Activated T-cell treated with anti-CD3 and anti-CD28 coated beads, Interleukin-2, amount 50 U/mL, for 4 hours (primary cell): ENCODE measurements around the gene HLA-DPB1. TPM values are rescaled to one million over a fixed set of nuclear protein-coding genes. Genes with fewer than 3 reads are reported as not detected.

Source experiments
- ATAC-seq, 2 donors: fragments of 200-7000 bp; cut with Tn5 transposase; one replicate each; pipeline ENCODE4 v1.10.0; 2021
- DNase-seq: peaks from one replicate; pipeline ENCODE4 v3.0.0-alpha.2; 2020
- H3K27me3 Mint-ChIP-seq: one replicate; pipeline ENCODE4 v1.8.0; 2021; ENCODE audit warnings: low read depth, mixed read lengths
- H3K36me3 Mint-ChIP-seq: one replicate; pipeline ENCODE4 v1.8.0; 2022; ENCODE audit warnings: mixed read lengths; ENCODE audit not compliant: insufficient read depth
- H3K4me1 Mint-ChIP-seq: one replicate; pipeline ENCODE4 v1.8.0; 2021; ENCODE audit warnings: low read depth, mixed read lengths
- H3K4me3 Mint-ChIP-seq: one replicate; pipeline ENCODE4 v1.8.0; 2021; ENCODE audit warnings: mild to moderate bottlenecking, moderate library complexity, mixed read lengths
- H3K9me3 Mint-ChIP-seq: one replicate; pipeline ENCODE4 v1.8.0; 2021; ENCODE audit warnings: mixed read lengths
- total RNA-seq, 3 donors: library from RNA; stranded (reverse); gene quantifications; one replicate each; pipeline ENCODE4 v1.2.1, GENCODE V29; 2021

The HLA-DPB1 gene
- total RNA-seq, result 1 to 10 TPM; 6.0 to 9.8 (median 6.3) TPM

GRCh38 chr6:33075568-33076405 is at the start of gene HLA-DPB1:
Gene HLA-DPB1, plus strand, starts transcription at chr6:33075990. Its CDS starts 52 bp downstream, at chr6:33076042.
- Mint-ChIP-seq H3K27me3 (peaks cover 2% of the 10 kb centered on the region), H3K36me3 (peaks cover 2% of the 10 kb centered on the region), H3K4me1 (peaks cover 55% of the 10 kb centered on the region), H3K9me3 (no peaks in the 10 kb centered on the region), H3K4me3 (peak within 1 kb of the TSS; percentile 82)
- ATAC-seq (peak; percentile 94 to 96), DNase-seq (no peak)

- H3K36me3 Mint-ChIP-seq, result no peaks in the 10 kb centered on the region
Measured at GRCh38 chr6:33028220-33028849, 47.5 kb upstream of the HLA-DPB1 start.

GRCh38 chr6:33029328-33030184 is 46.2 kb upstream of the HLA-DPB1 start:
- H3K27me3 Mint-ChIP-seq, result peaks cover 9% of the 10 kb centered on the region
- H3K4me1 Mint-ChIP-seq, result peaks cover 16% of the 10 kb centered on the region
- H3K9me3 Mint-ChIP-seq, result peaks cover 3% of the 10 kb centered on the region
- H3K4me3 Mint-ChIP-seq, result no peak overlapping the region
- H3K36me3 Mint-ChIP-seq, result no peaks in the 10 kb centered on the region
- DNase-seq (no peak), ATAC-seq (peak; percentile 56 to 81)

More at GRCh38 chr6:33028220-33028849, 47.5 kb upstream of the HLA-DPB1 start:
- Mint-ChIP-seq H3K9me3 (no peaks in the 10 kb centered on the region), H3K4me1 (peaks cover 16% of the 10 kb centered on the region), H3K4me3 (no peak overlapping the region), H3K27me3 (peaks cover 7% of the 10 kb centered on the region)
- ATAC-seq (no peak), DNase-seq (no peak)

- no peaks in the 10 kb centered on the region for H3K36me3 Mint-ChIP-seq
- peaks cover 16% of the 10 kb centered on the region for H3K4me1 Mint-ChIP-seq
- peaks cover 10% of the 10 kb centered on the region for H3K27me3 Mint-ChIP-seq
- ATAC-seq (no peak), DNase-seq (no peak)
- H3K4me3 Mint-ChIP-seq, result no peak overlapping the region
- H3K9me3 Mint-ChIP-seq, result peaks cover 8% of the 10 kb centered on the region
Measured at GRCh38 chr6:33030245-33030644, 45.5 kb upstream of the HLA-DPB1 start.

- no peak overlapping the region for H3K4me3 Mint-ChIP-seq
- no peaks in the 10 kb centered on the region for H3K36me3 Mint-ChIP-seq
- peaks cover 15% of the 10 kb centered on the region for H3K27me3 Mint-ChIP-seq
- H3K4me1 Mint-ChIP-seq, result peaks cover 4% of the 10 kb centered on the region
- ATAC-seq (no peak), DNase-seq (no peak)
- H3K9me3 Mint-ChIP-seq, result peaks cover 19% of the 10 kb centered on the region
Measured at GRCh38 chr6:33034554-33034953, 41.2 kb upstream of the HLA-DPB1 start.

- Mint-ChIP-seq H3K27me3 (peaks cover 15% of the 10 kb centered on the region), H3K4me3 (no peak overlapping the region), H3K9me3 (peaks cover 19% of the 10 kb centered on the region), H3K36me3 (no peaks in the 10 kb centered on the region), H3K4me1 (no peaks in the 10 kb centered on the region)
- DNase-seq, result no peak
- ATAC-seq, result no peak
Measured at GRCh38 chr6:33036535-33036934, 39.3 kb upstream of the HLA-DPB1 start.

- Mint-ChIP-seq H3K4me1 (no peaks in the 10 kb centered on the region), H3K9me3 (peaks cover 16% of the 10 kb centered on the region), H3K36me3 (no peaks in the 10 kb centered on the region), H3K4me3 (no peak overlapping the region), H3K27me3 (peaks cover 15% of the 10 kb centered on the region)
- no peak for DNase-seq
- ATAC-seq, result no peak
Measured at GRCh38 chr6:33040157-33040556, 35.6 kb upstream of the HLA-DPB1 start.

GRCh38 chr6:33049323-33050013 is 26.3 kb upstream of the HLA-DPB1 start:
- no peaks in the 10 kb centered on the region for H3K36me3 Mint-ChIP-seq
- ATAC-seq (no peak), DNase-seq (no peak)
- H3K4me1 Mint-ChIP-seq, result no peaks in the 10 kb centered on the region
- H3K27me3 Mint-ChIP-seq, result peaks cover 40% of the 10 kb centered on the region
- H3K4me3 Mint-ChIP-seq, result no peak overlapping the region
- no peaks in the 10 kb centered on the region for H3K9me3 Mint-ChIP-seq

- Mint-ChIP-seq H3K36me3 (no peaks in the 10 kb centered on the region), H3K4me1 (no peaks in the 10 kb centered on the region), H3K27me3 (peaks cover 42% of the 10 kb centered on the region), H3K9me3 (no peaks in the 10 kb centered on the region), H3K4me3 (no peak overlapping the region)
- ATAC-seq, result no peak
- no peak for DNase-seq
Measured at GRCh38 chr6:33050014-33050810, 25.6 kb upstream of the HLA-DPB1 start.

- DNase-seq (no peak), ATAC-seq (no peak)
- Mint-ChIP-seq H3K4me3 (no peak overlapping the region), H3K27me3 (peaks cover 26% of the 10 kb centered on the region), H3K36me3 (no peaks in the 10 kb centered on the region), H3K4me1 (peaks cover 4% of the 10 kb centered on the region), H3K9me3 (no peaks in the 10 kb centered on the region)
Measured at GRCh38 chr6:33052627-33053026, 23.2 kb upstream of the HLA-DPB1 start.

GRCh38 chr6:33053230-33053629 is 22.6 kb upstream of the HLA-DPB1 start:
- H3K4me3 Mint-ChIP-seq, result no peak overlapping the region
- H3K27me3 Mint-ChIP-seq, result peaks cover 21% of the 10 kb centered on the region
- no peak for DNase-seq
- H3K4me1 Mint-ChIP-seq, result peaks cover 6% of the 10 kb centered on the region
- no peaks in the 10 kb centered on the region for H3K36me3 Mint-ChIP-seq
- H3K9me3 Mint-ChIP-seq, result no peaks in the 10 kb centered on the region
- ATAC-seq, result no peak

- no peaks in the 10 kb centered on the region for H3K36me3 Mint-ChIP-seq
- peaks cover 6% of the 10 kb centered on the region for H3K4me1 Mint-ChIP-seq
- peaks cover 7% of the 10 kb centered on the region for H3K27me3 Mint-ChIP-seq
- no peak overlapping the region for H3K4me3 Mint-ChIP-seq
- ATAC-seq (no peak), DNase-seq (no peak)
- no peaks in the 10 kb centered on the region for H3K9me3 Mint-ChIP-seq
Measured at GRCh38 chr6:33057222-33058150, 18.3 kb upstream of the HLA-DPB1 start.
